ENCODE measurements around the gene LAMA2.

The LAMA2 gene

GRCh38 chr6:129096651-129097290, 213.8 kb downstream of the LAMA2 start:
- no peak for DNase-seq

- DNase-seq, result no peak
These were observed 215.2 kb downstream of the LAMA2 start for GRCh38 chr6:129098061-129098553.

GRCh38 chr6:129099696-129100095, 216.8 kb downstream of the LAMA2 start:
- DNase-seq, result no peak

- no peak for DNase-seq
These were observed 217.2 kb downstream of the LAMA2 start for GRCh38 chr6:129100164-129100563.

GRCh38 chr6:129102741-129103140, 219.8 kb downstream of the LAMA2 start:
- DNase-seq, result peak; percentile 79

- DNase-seq, result no peak
These were observed 221.2 kb downstream of the LAMA2 start for GRCh38 chr6:129104131-129104530.

- DNase-seq, result no peak
These were observed 221.6 kb downstream of the LAMA2 start for GRCh38 chr6:129104560-129104959.

GRCh38 chr6:129105035-129105434, 222.1 kb downstream of the LAMA2 start:
- peak; percentile 30 for DNase-seq

- no peak for DNase-seq
These were observed 222.9 kb downstream of the LAMA2 start for GRCh38 chr6:129105793-129106192.

- DNase-seq, result no peak
These were observed 225.4 kb downstream of the LAMA2 start for GRCh38 chr6:129108337-129108736.

- no peak for DNase-seq
These were observed 227.9 kb downstream of the LAMA2 start for GRCh38 chr6:129110690-129111343.

- DNase-seq, result no peak
These were observed 228.4 kb downstream of the LAMA2 start for GRCh38 chr6:129111346-129111745.

GRCh38 chr6:129111853-129112252, 228.9 kb downstream of the LAMA2 start:
- no peak for DNase-seq

GRCh38 chr6:129112591-129112990, 229.7 kb downstream of the LAMA2 start:
- no peak for DNase-seq

GRCh38 chr6:129113637-129114036, 230.7 kb downstream of the LAMA2 start:
- DNase-seq, result no peak

- no peak for DNase-seq
These were observed 231.9 kb downstream of the LAMA2 start for GRCh38 chr6:129114636-129115391.

GRCh38 chr6:129115471-129115870, 232.5 kb downstream of the LAMA2 start:
- no peak for DNase-seq

- no peak for DNase-seq
These were observed 234.4 kb downstream of the LAMA2 start for GRCh38 chr6:129117355-129117754.

GRCh38 chr6:129120856-129121638, 238.1 kb downstream of the LAMA2 start:
- no peak for DNase-seq

- DNase-seq, result no peak
These were observed 241.4 kb downstream of the LAMA2 start for GRCh38 chr6:129124347-129124746.

GRCh38 chr6:129130106-129130505, 247.2 kb downstream of the LAMA2 start:
- DNase-seq, result no peak

- peak; percentile 42 for DNase-seq
These were observed 248.2 kb downstream of the LAMA2 start for GRCh38 chr6:129130959-129131681.

All from right hindlimb (tissue), 1 donor.